Measurements from ENCODE around the gene CHST8. TPM values are rescaled to one million over a fixed set of nuclear protein-coding genes. Genes with fewer than 3 reads are reported as not detected.

CHST8 gene
- total RNA-seq, 1 donor from 2014 or later = 3.0 TPM

DNA sequence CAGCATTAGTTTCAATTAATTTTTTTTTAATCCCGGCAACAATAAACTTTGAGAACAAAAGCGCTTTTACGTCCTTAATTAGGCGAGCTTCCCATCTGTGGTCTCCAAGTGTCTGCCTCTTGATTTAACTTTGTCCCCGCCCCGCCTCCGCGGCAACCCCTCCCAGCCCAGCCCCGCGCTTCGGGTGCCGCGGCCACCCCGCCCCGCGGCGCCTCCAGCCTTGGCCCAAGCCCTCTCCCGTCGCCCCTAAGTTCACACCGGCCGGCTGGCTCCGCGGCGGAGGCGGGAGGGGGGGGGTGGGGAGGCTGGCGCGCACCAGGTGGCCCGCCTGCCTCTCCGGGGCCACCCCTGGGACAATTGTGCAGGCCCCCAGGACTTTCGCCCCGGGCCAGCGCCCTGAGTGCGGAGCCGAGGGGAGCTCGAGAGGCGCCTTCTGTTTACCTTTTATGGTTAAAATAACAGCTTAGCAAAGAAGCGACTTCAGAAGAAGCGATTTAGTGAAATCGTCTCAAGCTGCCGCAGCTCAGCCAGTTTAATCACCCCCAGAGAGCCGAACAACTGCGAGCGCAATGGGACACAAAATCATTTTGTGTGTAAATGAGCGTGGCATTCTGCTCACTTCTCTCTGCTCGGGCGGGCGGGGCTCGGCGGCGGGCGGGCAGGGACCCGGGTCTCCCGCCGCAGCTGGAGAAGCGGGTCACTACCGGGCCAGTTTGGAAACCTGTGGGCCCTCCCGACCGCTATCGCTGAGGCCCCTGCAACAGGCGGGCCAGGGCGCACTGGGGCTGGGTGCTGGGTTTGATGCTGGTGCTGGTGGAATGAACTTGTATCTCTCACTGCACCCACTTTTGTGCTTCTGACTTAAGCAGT, 176.3 kb downstream of the CHST8 start:
- no peak for DNase-seq (ENCODE audit: low spot score, unreplicated experiment)
- H3K9me3 Mint-ChIP-seq (ENCODE audit: low read depth) = no peaks in the 10 kb centered on the region
- peaks cover 8% of the 10 kb centered on the region for H3K36me3 Mint-ChIP-seq (ENCODE audit: insufficient read depth)
- H3K4me1 Mint-ChIP-seq (ENCODE audit: low read depth) = peaks cover 6% of the 10 kb centered on the region
- TF ChIP-seq, protein P1, sequence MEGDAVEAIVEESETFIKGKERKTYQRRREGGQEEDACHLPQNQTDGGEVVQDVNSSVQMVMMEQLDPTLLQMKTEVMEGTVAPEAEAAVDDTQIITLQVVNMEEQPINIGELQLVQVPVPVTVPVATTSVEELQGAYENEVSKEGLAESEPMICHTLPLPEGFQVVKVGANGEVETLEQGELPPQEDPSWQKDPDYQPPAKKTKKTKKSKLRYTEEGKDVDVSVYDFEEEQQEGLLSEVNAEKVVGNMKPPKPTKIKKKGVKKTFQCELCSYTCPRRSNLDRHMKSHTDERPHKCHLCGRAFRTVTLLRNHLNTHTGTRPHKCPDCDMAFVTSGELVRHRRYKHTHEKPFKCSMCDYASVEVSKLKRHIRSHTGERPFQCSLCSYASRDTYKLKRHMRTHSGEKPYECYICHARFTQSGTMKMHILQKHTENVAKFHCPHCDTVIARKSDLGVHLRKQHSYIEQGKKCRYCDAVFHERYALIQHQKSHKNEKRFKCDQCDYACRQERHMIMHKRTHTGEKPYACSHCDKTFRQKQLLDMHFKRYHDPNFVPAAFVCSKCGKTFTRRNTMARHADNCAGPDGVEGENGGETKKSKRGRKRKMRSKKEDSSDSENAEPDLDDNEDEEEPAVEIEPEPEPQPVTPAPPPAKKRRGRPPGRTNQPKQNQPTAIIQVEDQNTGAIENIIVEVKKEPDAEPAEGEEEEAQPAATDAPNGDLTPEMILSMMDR (IDR thresholded peaks at IDR 0.05; ENCODE audit: unreplicated experiment) = no peak
- peaks cover 5% of the 10 kb centered on the region for H3K27me3 Mint-ChIP-seq
- H3K4me3 Mint-ChIP-seq (ENCODE audit: low read depth) = peak overlapping the region; percentile 88
- H3K27ac Mint-ChIP-seq = peak overlapping the region; percentile 94

- Mint-ChIP-seq H3K9me3 (ENCODE audit: low read depth) (no peaks in the 10 kb centered on the region), H3K27ac (peak overlapping the region; percentile 77), H3K4me1 (ENCODE audit: low read depth) (peaks cover 6% of the 10 kb centered on the region), H3K27me3 (no peaks in the 10 kb centered on the region), H3K4me3 (ENCODE audit: low read depth) (peak overlapping the region; percentile 75), H3K36me3 (ENCODE audit: insufficient read depth) (peaks cover 10% of the 10 kb centered on the region)
- no peak for DNase-seq (ENCODE audit: low spot score, unreplicated experiment)
- TF ChIP-seq, protein P1 (IDR thresholded peaks at IDR 0.05; ENCODE audit: unreplicated experiment) = no peak
Measured at GRCh38 chr19:33798681-33799111, 176.9 kb downstream of the CHST8 start.

- Mint-ChIP-seq H3K4me1 (ENCODE audit: low read depth) (peaks cover 6% of the 10 kb centered on the region), H3K36me3 (ENCODE audit: insufficient read depth) (peaks cover 10% of the 10 kb centered on the region), H3K4me3 (ENCODE audit: low read depth) (peak overlapping the region; percentile 31), H3K9me3 (ENCODE audit: low read depth) (no peaks in the 10 kb centered on the region), H3K27ac (no peak overlapping the region), H3K27me3 (no peaks in the 10 kb centered on the region)
- DNase-seq (ENCODE audit: low spot score, unreplicated experiment) = no peak
- TF ChIP-seq, protein P1 (IDR thresholded peaks at IDR 0.05; ENCODE audit: unreplicated experiment) = no peak
Measured at GRCh38 chr19:33799476-33799875, 177.7 kb downstream of the CHST8 start.

DNA sequence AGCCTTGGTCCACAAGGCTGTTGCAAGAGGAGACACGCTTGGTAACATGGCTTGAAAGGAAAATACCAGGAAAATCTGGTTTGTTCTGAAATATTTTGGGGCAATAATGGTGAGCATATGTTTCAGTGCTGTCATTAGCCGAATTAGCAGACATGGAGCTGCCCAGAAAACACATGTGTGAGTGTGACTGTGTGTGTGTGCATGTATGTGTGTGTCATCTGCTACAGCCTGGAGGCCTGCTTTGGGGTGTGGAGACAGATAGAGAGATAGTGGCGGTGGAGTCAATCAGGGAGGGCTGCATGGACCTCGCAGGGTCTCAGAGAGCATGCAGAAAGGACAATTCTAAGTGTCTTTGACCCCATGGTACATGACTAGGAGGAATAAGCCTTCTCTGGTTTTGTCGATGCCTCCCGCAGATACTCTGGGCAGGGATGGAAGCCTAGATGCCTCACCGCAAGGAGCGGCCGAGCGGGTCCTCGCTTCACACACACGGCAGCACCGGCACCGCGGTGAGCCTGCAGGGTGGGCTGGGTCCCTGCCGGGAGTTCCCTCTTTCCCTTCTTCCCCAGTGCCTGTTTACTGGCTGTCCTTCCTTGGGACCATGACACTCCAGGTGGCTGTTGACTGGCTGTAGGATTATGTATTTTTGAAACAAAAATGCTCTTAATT, 178.4 kb downstream of the CHST8 start:
- TF ChIP-seq, protein P1 (IDR thresholded peaks at IDR 0.05; ENCODE audit: unreplicated experiment) = no peak
- DNase-seq (ENCODE audit: low spot score, unreplicated experiment) = no peak
- Mint-ChIP-seq H3K9me3 (ENCODE audit: low read depth) (no peaks in the 10 kb centered on the region), H3K4me3 (ENCODE audit: low read depth) (no peak overlapping the region), H3K27ac (no peak overlapping the region), H3K27me3 (no peaks in the 10 kb centered on the region), H3K4me1 (ENCODE audit: low read depth) (peaks cover 6% of the 10 kb centered on the region), H3K36me3 (ENCODE audit: insufficient read depth) (peaks cover 10% of the 10 kb centered on the region)

DNA sequence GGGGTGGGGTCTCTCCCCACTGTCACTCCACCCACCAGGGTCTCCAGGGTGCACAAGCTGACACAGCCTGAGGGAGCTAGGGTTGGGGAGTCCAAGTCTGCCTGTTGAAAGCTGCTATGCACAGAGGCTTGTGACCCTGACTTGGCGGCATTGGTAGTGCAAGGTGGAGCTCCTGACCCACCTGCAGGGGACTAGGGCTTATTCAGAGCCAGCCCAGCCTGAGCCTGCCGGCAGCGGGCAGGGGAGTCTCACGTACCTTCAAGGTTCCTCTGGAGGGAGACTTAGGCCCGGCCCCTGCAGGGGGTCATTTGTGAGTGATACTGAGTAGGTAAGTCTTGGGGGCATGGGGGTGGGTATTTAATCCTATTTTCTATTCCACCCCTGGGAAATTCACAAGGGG, 179.7 kb downstream of the CHST8 start:
- Mint-ChIP-seq H3K4me1 (ENCODE audit: low read depth) (peaks cover 6% of the 10 kb centered on the region), H3K27me3 (no peaks in the 10 kb centered on the region)

More for the DNA sequence above, 179.7 kb downstream of the CHST8 start:
- H3K9me3 Mint-ChIP-seq (ENCODE audit: low read depth) = no peaks in the 10 kb centered on the region
- no peak overlapping the region for H3K27ac Mint-ChIP-seq
- no peak overlapping the region for H3K4me3 Mint-ChIP-seq (ENCODE audit: low read depth)
- TF ChIP-seq, protein P1 (IDR thresholded peaks at IDR 0.05; ENCODE audit: unreplicated experiment) = no peak
- H3K36me3 Mint-ChIP-seq (ENCODE audit: insufficient read depth) = peaks cover 13% of the 10 kb centered on the region
- no peak for DNase-seq (ENCODE audit: low spot score, unreplicated experiment)
